Naive B cell (primary cell): ENCODE measurements around the gene ITGB5. TPM values are rescaled to one million over a fixed set of nuclear protein-coding genes. Genes with fewer than 3 reads are reported as not detected.
"Not testable (repeated sequence)": the region's sequence is repeated elsewhere in the genome, so short reads cannot be mapped to it uniquely, and the experiment has no call there.

ENCODE experiments used
- ATAC-seq, 2 donors: fragments of 150-1000 bp; cut with Tn5 transposase; 2 replicates each; pipeline ENCODE4 v1.10.0; 2021; ENCODE audit warnings: low read depth in 2 of 2, mild to moderate bottlenecking in 2 of 2, moderate library complexity in 2 of 2
- DNase-seq: peaks from one replicate; pipeline ENCODE4 v3.0.0; 2022
- H3K27ac Mint-ChIP-seq, 6 donors: one replicate each; pipeline ENCODE4 v1.8.0; 2020 to 2022; ENCODE audit warnings: mild to moderate bottlenecking in 6 of 6, mixed read lengths in 6 of 6, moderate library complexity in 5 of 6, inconsistent platforms in 2 of 6
- H3K27me3 Mint-ChIP-seq, 3 donors: one replicate each; pipeline ENCODE4 v1.8.0; 2021 to 2022; ENCODE audit warnings: mixed read lengths in 3 of 3, mild to moderate bottlenecking in 1 of 3
- H3K36me3 Mint-ChIP-seq, 2 donors: one replicate each; pipeline ENCODE4 v1.8.0; 2020 to 2022; ENCODE audit warnings: mixed read lengths in 2 of 2, inconsistent platforms in 1 of 2, mild to moderate bottlenecking in 1 of 2
- H3K4me1 Mint-ChIP-seq, 3 donors: one replicate each; pipeline ENCODE4 v1.8.0; 2020 to 2022; ENCODE audit warnings: mixed read lengths in 3 of 3, inconsistent platforms in 1 of 3, mild to moderate bottlenecking in 1 of 3, moderate library complexity in 1 of 3
- H3K4me3 Mint-ChIP-seq, 8 donors: one replicate each; pipeline ENCODE4 v1.8.0; 2020 to 2022; ENCODE audit warnings: mild to moderate bottlenecking in 8 of 8, mixed read lengths in 8 of 8, moderate library complexity in 8 of 8, inconsistent platforms in 2 of 8
- H3K9me3 Mint-ChIP-seq, 7 donors: one replicate each; pipeline ENCODE4 v1.8.0; 2020 to 2022; ENCODE audit warnings: mixed read lengths in 7 of 7, mild to moderate bottlenecking in 5 of 7, inconsistent platforms in 2 of 7, moderate library complexity in 1 of 7
- polyA plus RNA-seq, 6 donors: library from polyadenylated mRNA; unstranded; fragments of 300-500 nt; fragmentation: Illumina TruSeq; gene quantifications; one replicate each; pipeline ENCODE4 v1.2.3, GENCODE V29; 2021; ENCODE audit warnings: low read depth in 6 of 6

ITGB5 gene
- polyA plus RNA-seq, 6 donors from 2014 or later: 0.22 to 2.0 (median 1.1) TPM; not detected in 2

DNA sequence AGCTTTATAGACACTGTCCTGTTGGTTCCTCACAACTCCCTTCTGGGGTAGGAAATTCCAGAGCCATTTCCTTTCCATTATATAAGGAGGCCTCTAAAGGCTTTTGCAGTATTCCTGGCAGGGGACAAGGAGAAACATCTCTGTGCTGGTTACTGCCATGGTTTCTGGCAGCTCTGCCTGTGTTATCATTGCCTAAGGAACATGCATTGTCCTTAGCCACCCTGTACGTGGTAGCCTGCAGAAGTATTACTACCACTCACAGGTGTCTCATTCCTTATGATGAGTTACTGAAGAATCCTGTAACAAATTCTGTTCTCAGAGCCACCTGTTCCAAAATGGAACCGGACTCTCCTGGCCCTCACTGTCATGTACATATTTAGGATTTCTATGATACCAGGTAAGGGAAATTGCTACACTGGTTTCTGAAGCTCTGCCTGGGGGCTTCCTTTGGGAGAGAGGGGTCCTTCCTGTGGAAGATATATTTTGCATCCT, 98.9 kb downstream of the ITGB5 start:
- H3K27ac Mint-ChIP-seq: no peak overlapping the region
- no peak for ATAC-seq
- no peaks in the 10 kb centered on the region for H3K4me1 Mint-ChIP-seq
- no peak for DNase-seq
- H3K36me3 Mint-ChIP-seq: no peaks in the 10 kb centered on the region
- H3K27me3 Mint-ChIP-seq: peaks cover 0 to 17% (median 6%) of the 10 kb centered on the region in 3 donors
- H3K4me3 Mint-ChIP-seq: no peak overlapping the region
- H3K9me3 Mint-ChIP-seq: no peaks in the 10 kb centered on the region

DNA sequence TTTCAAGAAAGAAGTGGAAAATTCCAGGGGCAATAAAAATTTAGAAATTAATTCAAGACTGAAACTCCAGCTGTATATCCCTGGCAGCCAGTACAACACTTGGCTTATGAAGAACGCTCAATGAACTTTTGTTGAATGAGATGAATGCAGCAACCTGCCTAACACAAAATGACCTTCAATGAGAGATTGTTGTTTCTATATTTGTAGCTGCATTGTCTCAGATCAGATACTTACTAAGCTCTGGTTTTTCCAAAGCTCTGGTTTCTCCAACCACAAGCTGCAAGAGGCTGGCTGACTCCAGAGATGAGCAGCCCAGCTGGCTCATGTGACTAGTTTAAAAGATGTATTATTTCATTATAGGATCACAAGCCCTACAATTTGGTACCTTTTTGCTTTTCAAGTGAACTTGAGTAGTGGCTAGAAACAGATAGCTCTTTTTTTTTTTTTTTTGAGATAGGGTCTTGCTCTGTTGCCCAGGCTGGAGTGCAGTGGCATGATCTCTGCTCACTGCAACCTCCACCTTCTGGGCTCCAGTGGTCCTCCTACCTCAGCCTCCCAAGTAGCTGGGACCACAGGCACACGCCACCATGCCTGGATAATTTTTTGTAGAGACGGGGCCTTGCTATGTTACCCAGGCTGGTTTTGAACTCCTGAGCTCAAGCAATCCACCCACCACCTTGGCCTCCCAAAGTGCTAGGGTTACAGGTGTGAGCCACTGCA, 99.5 kb downstream of the ITGB5 start:
- Mint-ChIP-seq H3K9me3 (no peaks in the 10 kb centered on the region), H3K4me1 (no peaks in the 10 kb centered on the region)

DNA sequence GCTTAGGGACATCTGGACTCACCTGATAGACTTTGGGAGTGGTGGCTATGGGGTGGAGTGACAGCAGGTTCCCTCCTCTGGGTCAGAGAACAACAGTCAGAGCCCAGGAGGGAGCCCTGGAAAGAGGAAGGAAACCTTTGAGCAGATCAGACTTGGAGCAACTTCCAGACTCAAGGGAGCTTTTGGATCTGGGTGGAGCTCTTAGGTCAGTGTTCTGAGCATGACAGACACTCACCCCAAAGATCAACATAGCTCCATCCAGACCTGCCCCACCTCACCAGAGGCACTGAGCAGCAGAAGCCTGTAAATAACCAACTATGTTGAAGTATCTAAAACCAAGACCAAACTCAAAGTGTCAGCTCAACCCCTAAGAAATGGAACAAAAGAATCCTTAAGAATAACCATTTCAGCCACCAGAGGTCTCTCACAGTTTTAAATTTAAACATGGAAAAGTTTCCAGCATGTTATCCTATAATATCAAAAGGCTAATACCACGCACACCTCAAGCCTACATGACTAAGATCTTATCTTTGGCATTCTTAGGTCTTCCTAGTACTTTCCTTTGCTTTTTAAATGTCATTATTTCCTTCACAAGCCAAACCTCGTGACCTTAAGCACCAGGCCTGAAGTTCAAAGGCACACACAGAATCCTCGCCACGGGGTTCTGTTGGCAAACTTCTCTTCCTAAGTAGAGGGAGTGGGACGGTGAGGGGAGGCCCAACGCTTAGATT, 100.5 kb downstream of the ITGB5 start:
- H3K9me3 Mint-ChIP-seq: no peaks in the 10 kb centered on the region
- H3K36me3 Mint-ChIP-seq: no peaks in the 10 kb centered on the region
- no peak for ATAC-seq
- H3K4me1 Mint-ChIP-seq: no peaks in the 10 kb centered on the region
- no peak overlapping the region for H3K4me3 Mint-ChIP-seq
- H3K27me3 Mint-ChIP-seq: peaks cover 0 to 8% (median 3%) of the 10 kb centered on the region in 3 donors
- no peak overlapping the region for H3K27ac Mint-ChIP-seq
- no peak for DNase-seq

More for the DNA sequence above, 99.5 kb downstream of the ITGB5 start:
- H3K4me3 Mint-ChIP-seq: peak overlapping the region in 1 of 8 donors; percentile 22
- ATAC-seq (no peak), DNase-seq (no peak)
- H3K27me3 Mint-ChIP-seq: peaks cover 0 to 13% (median under 1%) of the 10 kb centered on the region in 3 donors
- H3K36me3 Mint-ChIP-seq: no peaks in the 10 kb centered on the region
- H3K27ac Mint-ChIP-seq: no peak overlapping the region

DNA sequence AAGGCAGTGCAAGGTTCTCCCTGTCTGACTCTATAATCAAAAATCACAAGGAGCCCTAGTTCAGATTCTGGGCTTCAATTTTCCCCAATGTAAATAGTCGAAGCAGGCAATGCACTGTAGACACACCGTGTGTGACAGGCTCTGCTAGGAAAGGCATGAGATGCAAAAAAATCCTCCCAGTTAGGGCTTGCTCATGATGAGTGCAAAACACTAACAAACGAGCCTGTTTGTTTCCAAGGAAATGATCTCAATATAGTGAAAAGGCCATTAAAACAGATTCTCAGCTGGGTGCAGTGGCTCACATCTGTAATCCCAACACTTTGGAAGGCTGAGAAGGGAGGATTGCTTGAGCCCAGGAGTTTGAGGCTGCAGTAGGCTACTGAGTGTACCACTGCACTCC, 101.2 kb downstream of the ITGB5 start:
- H3K4me3 Mint-ChIP-seq: no peak overlapping the region
- no peak for DNase-seq
- H3K4me1 Mint-ChIP-seq: no peaks in the 10 kb centered on the region
- peaks cover 0 to 8% (median 0%) of the 10 kb centered on the region in 3 donors for H3K27me3 Mint-ChIP-seq
- H3K36me3 Mint-ChIP-seq: no peaks in the 10 kb centered on the region
- no peak for ATAC-seq
- H3K9me3 Mint-ChIP-seq: no peaks in the 10 kb centered on the region
- H3K27ac Mint-ChIP-seq: no peak overlapping the region

DNA sequence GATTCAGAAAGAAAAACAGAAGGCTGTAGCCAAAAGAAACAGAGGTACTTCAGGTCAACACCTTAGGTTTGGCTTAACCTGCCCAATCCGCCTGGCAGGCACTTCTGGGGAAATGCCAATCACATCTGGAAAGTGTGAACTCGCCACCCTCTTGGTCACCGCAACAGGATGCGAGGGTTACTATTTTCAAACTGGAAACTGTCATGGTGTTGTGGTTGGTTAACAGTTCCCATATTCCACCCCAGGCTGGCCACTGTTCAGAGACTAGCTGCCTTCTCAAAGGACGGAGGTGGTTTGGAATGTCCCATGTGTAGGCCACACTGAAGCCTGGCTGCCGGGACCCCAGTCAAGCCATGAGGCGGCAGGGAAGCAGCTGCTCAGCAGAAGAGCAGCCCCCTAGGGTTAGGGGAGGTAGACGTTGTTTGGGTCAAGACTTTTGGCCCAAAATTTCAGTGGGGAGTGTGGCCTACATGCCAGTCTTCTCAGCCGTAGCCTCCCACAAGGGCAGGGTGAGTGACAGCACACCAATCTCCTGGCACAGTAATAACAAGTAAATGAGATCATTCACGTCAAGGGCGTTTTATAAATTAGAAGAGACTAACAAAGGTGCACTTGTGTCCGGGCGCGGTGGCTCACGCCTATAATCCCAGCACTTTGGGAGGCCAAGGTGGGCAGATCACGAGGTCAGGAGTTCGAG, 102.3 kb downstream of the ITGB5 start:
- DNase-seq (no peak), ATAC-seq (no peak)
- H3K4me3 Mint-ChIP-seq: no peak overlapping the region

DNA sequence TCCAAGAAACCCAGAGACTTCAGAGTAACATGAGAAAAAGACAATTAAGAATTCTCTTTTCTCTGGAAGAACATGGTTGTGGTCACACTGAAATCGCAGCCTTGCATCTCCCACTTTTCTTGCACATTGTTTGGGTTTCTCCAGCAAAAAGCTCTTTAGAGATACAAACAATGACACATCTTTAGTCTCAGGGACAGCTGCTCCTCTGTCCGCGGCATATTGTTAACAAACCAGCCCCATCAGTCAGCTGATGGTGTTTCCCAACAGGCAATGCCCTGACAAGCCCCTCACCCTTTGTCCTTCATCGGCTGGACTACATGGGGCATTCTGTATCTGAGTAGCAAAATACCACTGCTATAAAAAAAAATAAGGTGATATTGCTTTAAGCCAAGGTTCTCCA, 103.5 kb downstream of the ITGB5 start:
- no peak for ATAC-seq
- no peak overlapping the region for H3K27ac Mint-ChIP-seq
- no peak for DNase-seq
- peaks cover 0 to 16% (median 5%) of the 10 kb centered on the region in 3 donors for H3K27me3 Mint-ChIP-seq
- no peaks in the 10 kb centered on the region for H3K9me3 Mint-ChIP-seq
- peaks cover 0 to 9% (median 5%) of the 10 kb centered on the region in 3 donors for H3K4me1 Mint-ChIP-seq
- no peaks in the 10 kb centered on the region for H3K36me3 Mint-ChIP-seq
- H3K4me3 Mint-ChIP-seq: no peak overlapping the region

More for the DNA sequence above, 102.3 kb downstream of the ITGB5 start:
- H3K27me3 Mint-ChIP-seq: peaks cover 0 to 8% (median 0%) of the 10 kb centered on the region in 3 donors
- no peaks in the 10 kb centered on the region for H3K36me3 Mint-ChIP-seq
- H3K4me1 Mint-ChIP-seq: peaks cover 0 to 5% (median 4%) of the 10 kb centered on the region in 3 donors
- no peak overlapping the region for H3K27ac Mint-ChIP-seq
- no peaks in the 10 kb centered on the region for H3K9me3 Mint-ChIP-seq

GRCh38 chr3:124782377-124782712, 104.8 kb downstream of the ITGB5 start:
- H3K4me3 Mint-ChIP-seq, H3K36me3 Mint-ChIP-seq, ATAC-seq, H3K9me3 Mint-ChIP-seq, DNase-seq, H3K4me1 Mint-ChIP-seq: not testable (repeated sequence)
- peak overlapping the region in 1 of 6 donors; percentile 9 for H3K27ac Mint-ChIP-seq
- H3K27me3 Mint-ChIP-seq: peaks cover 0 to 26% (median 5%) of the 10 kb centered on the region in 3 donors

GRCh38 chr3:124781476-124782376, 105.4 kb downstream of the ITGB5 start:
- no peaks in the 10 kb centered on the region for H3K9me3 Mint-ChIP-seq

GRCh38 chr3:124780761-124781475, 106.2 kb downstream of the ITGB5 start:
- H3K36me3 Mint-ChIP-seq: no peaks in the 10 kb centered on the region
- no peak for DNase-seq
- peak overlapping the region in 1 of 6 donors; percentile 56 for H3K27ac Mint-ChIP-seq

More at GRCh38 chr3:124781476-124782376, 105.4 kb downstream of the ITGB5 start:
- H3K36me3 Mint-ChIP-seq: no peaks in the 10 kb centered on the region
- DNase-seq (no peak), ATAC-seq (no peak)
- peaks cover 0 to 27% (median 5%) of the 10 kb centered on the region in 3 donors for H3K27me3 Mint-ChIP-seq
- peak overlapping the region in 2 of 6 donors; percentile 9 to 87 for H3K27ac Mint-ChIP-seq
- no peak overlapping the region for H3K4me3 Mint-ChIP-seq
- peaks cover 0 to 9% (median 5%) of the 10 kb centered on the region in 3 donors for H3K4me1 Mint-ChIP-seq

GRCh38 chr3:124780356-124780755, 106.8 kb downstream of the ITGB5 start:
- Mint-ChIP-seq H3K27me3 (peaks cover 0 to 35% (median 5%) of the 10 kb centered on the region in 3 donors), H3K27ac (no peak overlapping the region), H3K36me3 (no peaks in the 10 kb centered on the region), H3K9me3 (no peaks in the 10 kb centered on the region), H3K4me3 (no peak overlapping the region), H3K4me1 (peaks cover 0 to 9% (median 5%) of the 10 kb centered on the region in 3 donors)
- no peak for DNase-seq
- ATAC-seq: no peak

More at GRCh38 chr3:124780761-124781475, 106.2 kb downstream of the ITGB5 start:
- H3K27me3 Mint-ChIP-seq: peaks cover 0 to 34% (median 5%) of the 10 kb centered on the region in 3 donors
- peaks cover 0 to 9% (median 5%) of the 10 kb centered on the region in 3 donors for H3K4me1 Mint-ChIP-seq
- H3K4me3 Mint-ChIP-seq: no peak overlapping the region
- no peak for ATAC-seq
- no peaks in the 10 kb centered on the region for H3K9me3 Mint-ChIP-seq

DNA sequence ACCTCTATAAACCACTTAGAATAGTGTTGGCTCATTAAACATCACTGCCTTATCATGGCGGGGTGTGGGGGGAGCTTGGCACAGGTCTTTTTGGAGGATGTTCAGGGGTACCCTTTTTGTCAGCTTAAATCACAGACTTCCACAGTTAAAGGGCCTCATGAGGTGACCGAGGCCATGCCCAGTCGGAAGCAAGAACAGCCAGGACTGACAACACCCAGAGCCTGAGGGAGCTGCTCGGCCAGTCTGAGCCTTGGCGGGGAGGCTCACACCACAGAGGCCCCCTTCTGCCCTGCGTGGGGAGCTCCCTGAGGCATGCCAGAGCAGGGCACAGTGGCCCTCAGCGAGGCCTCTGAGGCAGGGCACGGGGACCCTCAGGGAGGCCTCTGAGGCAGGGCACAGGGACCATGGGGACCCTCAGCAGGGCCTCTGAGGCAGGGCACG, 107.4 kb downstream of the ITGB5 start:
- Mint-ChIP-seq H3K4me1 (peaks cover 0 to 9% (median 5%) of the 10 kb centered on the region in 3 donors), H3K27ac (no peak overlapping the region), H3K4me3 (no peak overlapping the region), H3K27me3 (peaks cover 0 to 41% (median 11%) of the 10 kb centered on the region in 3 donors), H3K9me3 (no peaks in the 10 kb centered on the region), H3K36me3 (no peaks in the 10 kb centered on the region)
- ATAC-seq: no peak
- DNase-seq: no peak

- Mint-ChIP-seq H3K27me3 (peaks cover 0 to 46% (median 14%) of the 10 kb centered on the region in 3 donors), H3K4me1 (peaks cover 0 to 9% (median 5%) of the 10 kb centered on the region in 3 donors), H3K36me3 (no peaks in the 10 kb centered on the region), H3K9me3 (no peaks in the 10 kb centered on the region), H3K4me3 (no peak overlapping the region), H3K27ac (no peak overlapping the region)
- ATAC-seq (no peak), DNase-seq (no peak)
Measured at GRCh38 chr3:124779116-124779515, 108.0 kb downstream of the ITGB5 start.
